ENCODE measurements around the gene ARHGEF38. TPM values are rescaled to one million over a fixed set of nuclear protein-coding genes. Genes with fewer than 3 reads are reported as not detected.

Gene ARHGEF38
- total and polyA plus RNA-seq, 12 donors, result 0.28 TPM; not detected in 11

DNA sequence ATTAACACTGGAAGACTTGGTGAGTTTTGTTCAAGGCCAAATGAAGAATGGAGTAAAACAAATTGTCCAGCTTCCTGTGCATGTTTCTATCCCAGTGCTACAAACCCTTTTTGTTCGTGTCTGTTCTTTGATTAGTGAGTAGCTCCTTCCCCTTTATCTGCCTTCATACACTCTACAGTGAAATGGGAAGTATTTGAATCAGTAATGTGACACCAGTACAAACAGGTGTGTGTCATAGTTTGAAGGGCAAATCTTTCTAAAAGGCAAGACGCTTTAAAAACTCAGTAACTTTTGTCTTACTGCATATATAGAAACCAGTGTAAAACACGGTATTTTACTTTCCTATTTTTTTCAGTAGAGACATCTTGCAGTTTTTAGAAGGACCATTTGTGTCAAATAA lies 5.9 kb downstream of the ARHGEF38 start:
- DNase-seq (no peak), ATAC-seq (no peak)
- no peaks in the 10 kb centered on the region for H3K27me3 ChIP-seq
- peaks cover 0 to 8% (median 0%) of the 10 kb centered on the region in 9 donors for H3K4me1 ChIP-seq
- WGBS, 2 donors, result 55 to 62% methylated on average over 3 of the region's 3 CpGs
- intact Hi-C loops (cut with DNase I), result no loop called here
- TF ChIP-seq, protein P1, sequence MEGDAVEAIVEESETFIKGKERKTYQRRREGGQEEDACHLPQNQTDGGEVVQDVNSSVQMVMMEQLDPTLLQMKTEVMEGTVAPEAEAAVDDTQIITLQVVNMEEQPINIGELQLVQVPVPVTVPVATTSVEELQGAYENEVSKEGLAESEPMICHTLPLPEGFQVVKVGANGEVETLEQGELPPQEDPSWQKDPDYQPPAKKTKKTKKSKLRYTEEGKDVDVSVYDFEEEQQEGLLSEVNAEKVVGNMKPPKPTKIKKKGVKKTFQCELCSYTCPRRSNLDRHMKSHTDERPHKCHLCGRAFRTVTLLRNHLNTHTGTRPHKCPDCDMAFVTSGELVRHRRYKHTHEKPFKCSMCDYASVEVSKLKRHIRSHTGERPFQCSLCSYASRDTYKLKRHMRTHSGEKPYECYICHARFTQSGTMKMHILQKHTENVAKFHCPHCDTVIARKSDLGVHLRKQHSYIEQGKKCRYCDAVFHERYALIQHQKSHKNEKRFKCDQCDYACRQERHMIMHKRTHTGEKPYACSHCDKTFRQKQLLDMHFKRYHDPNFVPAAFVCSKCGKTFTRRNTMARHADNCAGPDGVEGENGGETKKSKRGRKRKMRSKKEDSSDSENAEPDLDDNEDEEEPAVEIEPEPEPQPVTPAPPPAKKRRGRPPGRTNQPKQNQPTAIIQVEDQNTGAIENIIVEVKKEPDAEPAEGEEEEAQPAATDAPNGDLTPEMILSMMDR (IDR thresholded peaks at IDR 0.05), result no peak
- no peak overlapping the region for H3K4me3 ChIP-seq
- H3K27ac ChIP-seq, result no peak overlapping the region
- H3K9me3 ChIP-seq, result no peaks in the 10 kb centered on the region
- no peaks in the 10 kb centered on the region for H3K36me3 ChIP-seq

- DNase-seq (no peak), ATAC-seq (no peak)
- 56 to 62% methylated on average over 1 of the region's 1 CpG for WGBS, 2 donors
- Histone ChIP-seq H3K27me3 (no peaks in the 10 kb centered on the region), H3K4me3 (no peak overlapping the region), H3K27ac (no peak overlapping the region), H3K36me3 (no peaks in the 10 kb centered on the region), H3K4me1 (peaks cover 0 to 14% (median 0%) of the 10 kb centered on the region in 9 donors), H3K9me3 (no peaks in the 10 kb centered on the region)
- intact Hi-C loops (cut with DNase I), result no loop called here
- TF ChIP-seq, protein P1 (IDR thresholded peaks at IDR 0.05), result no peak
Measured at GRCh38 chr4:105560421-105560848, 8.0 kb downstream of the ARHGEF38 start.

- WGBS, 2 donors, result 47 to 52% methylated on average over 1 of the region's 1 CpG
- Histone ChIP-seq H3K4me1 (peaks cover 0 to 14% (median 0%) of the 10 kb centered on the region in 9 donors), H3K27ac (no peak overlapping the region), H3K4me3 (no peak overlapping the region), H3K9me3 (no peaks in the 10 kb centered on the region), H3K27me3 (no peaks in the 10 kb centered on the region), H3K36me3 (no peaks in the 10 kb centered on the region)
- intact Hi-C loops (cut with DNase I), result no loop called here
- TF ChIP-seq, protein P1 (IDR thresholded peaks at IDR 0.05), result no peak
- ATAC-seq (peak in 3 of 8 donors; percentile 43 to 64 (median 61)), DNase-seq (no peak)
Measured at GRCh38 chr4:105563352-105563751, 10.9 kb downstream of the ARHGEF38 start.

GRCh38 chr4:105568584-105568983 lies 16.2 kb downstream of the ARHGEF38 start:
- Histone ChIP-seq H3K36me3 (no peaks in the 10 kb centered on the region), H3K27ac (no peak overlapping the region), H3K27me3 (no peaks in the 10 kb centered on the region), H3K4me1 (peaks cover 0 to 3% (median 0%) of the 10 kb centered on the region in 9 donors), H3K4me3 (no peak overlapping the region), H3K9me3 (no peaks in the 10 kb centered on the region)
- DNase-seq (no peak), ATAC-seq (no peak)
- 60 to 69% methylated on average over 1 of the region's 1 CpG for WGBS, 2 donors
- TF ChIP-seq, protein P1 (IDR thresholded peaks at IDR 0.05), result no peak
- intact Hi-C loops (cut with DNase I), result no loop called here
